Smooth muscle cell (in vitro differentiated cells): ENCODE measurements around the gene PPP6R2. TPM values are rescaled to one million over a fixed set of nuclear protein-coding genes. Genes with fewer than 3 reads are reported as not detected.
"Not testable (repeated sequence)": the region's sequence is repeated elsewhere in the genome, so short reads cannot be mapped to it uniquely, and the experiment has no call there.

Experiments
- DNase-seq: peaks from one replicate; lab custom pipeline; 2025; ENCODE audit not compliant: unreplicated experiment; lab: John Stamatoyannopoulos, UW
- H2AFZ ChIP-seq: fragments of 200-600 bp; sonication (generic); 2 replicates; pipeline ENCODE4 v1.6.0; 2016; ENCODE audit warnings: antibody characterized with exemption, low read depth, mild to moderate bottlenecking
- H3F3A ChIP-seq: fragments of 200-600 bp; sonication (generic); 2 replicates; pipeline ENCODE4 v1.6.0; 2017; ENCODE audit warnings: antibody characterized with exemption, low read depth
- H3K27ac ChIP-seq: fragments of 200-600 bp; sonication (generic); 2 replicates; pipeline ENCODE4 v1.5.1; 2016; ENCODE audit warnings: low read depth, mild to moderate bottlenecking
- H3K27me3 ChIP-seq: fragments of 200-600 bp; sonication (generic); 2 replicates; pipeline ENCODE4 v1.6.1; 2016; ENCODE audit warnings: low read depth, mild to moderate bottlenecking
- H3K36me3 ChIP-seq: fragments of 200-600 bp; sonication (generic); 2 replicates; pipeline ENCODE4 v1.5.1; 2016; ENCODE audit warnings: low read depth
- H3K4me1 ChIP-seq: fragments of 200-600 bp; sonication (generic); 2 replicates; pipeline ENCODE4 v1.5.1; 2016; ENCODE audit warnings: low read depth
- H3K4me2 ChIP-seq: fragments of 200-600 bp; sonication (generic); 2 replicates; pipeline ENCODE4 v1.6.0; 2016; ENCODE audit warnings: mild to moderate bottlenecking
- H3K4me3 ChIP-seq: fragments of 200-600 bp; sonication (generic); 2 replicates; pipeline ENCODE4 v1.5.1; 2016; ENCODE audit warnings: mild to moderate bottlenecking
- H3K79me2 ChIP-seq: fragments of 200-600 bp; sonication (generic); 2 replicates; pipeline ENCODE4 v1.6.0; 2016; ENCODE audit warnings: low read depth, mild to moderate bottlenecking
- H3K9ac ChIP-seq: fragments of 200-600 bp; sonication (generic); 2 replicates; pipeline ENCODE4 v1.6.0; 2016; ENCODE audit warnings: low read depth
- H3K9me3 ChIP-seq: fragments of 200-600 bp; sonication (generic); replicated peaks from 2 replicates; pipeline ENCODE4 v1.5.1; 2016; ENCODE audit warnings: low read depth
- H4K20me1 ChIP-seq: fragments of 200-600 bp; sonication (generic); 2 replicates; pipeline ENCODE4 v1.6.0; 2016; ENCODE audit warnings: low read depth
- WGBS: methylation state at CpG from one replicate; pipeline ENCODE4 v1.1.7; 2016; ENCODE audit warnings: low lambda C conversion rate; 5-methylcytosine and 5-hydroxymethylcytosine counted together
- polyA plus RNA-seq: library from polyadenylated mRNA; unstranded; fragments of >200 nt; fragmentation: Nextera tagmentation; extraction: Ambion mirVana; gene quantifications from 2 replicates; pipeline ENCODE4 v1.2.1, GENCODE V29; 2016
- total RNA-seq: library from RNA; depleted of rRNA; stranded (reverse); fragments of >200 nt; gene quantifications from 2 replicates; pipeline ENCODE4 v1.2.3, GENCODE V29; 2014
- TF ChIP-seq, protein P1 (sequence below): fragments of 200-600 bp; sonication (generic); IDR thresholded peaks from 2 replicates; pipeline ENCODE4 v1.5.1; 2017; ENCODE audit warnings: borderline replicate concordance, mild to moderate bottlenecking, antibody characterized with exemption; ENCODE audit not compliant: insufficient read depth, poor library complexity, severe bottlenecking

PPP6R2 gene
- total and polyA plus RNA-seq, 2 experiments from 2014 or later, result 24.6 to 36.3 TPM

DNA sequence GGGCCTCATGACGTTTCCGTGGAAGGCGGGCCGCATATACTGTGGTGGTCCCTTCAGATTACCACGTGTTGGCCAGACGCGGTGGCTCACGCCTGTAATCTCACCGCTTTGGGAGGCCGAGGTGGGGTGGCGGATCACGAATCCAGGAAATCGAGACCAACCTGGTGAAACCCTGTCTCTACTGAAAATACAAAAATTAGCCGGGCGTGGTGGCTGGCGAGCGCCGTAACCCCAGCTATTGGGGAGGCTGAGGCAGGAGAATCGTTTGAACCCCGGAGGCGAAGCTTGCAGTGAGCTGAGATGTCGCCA, 15.5 kb upstream of the PPP6R2 start:
- H3K9me3 ChIP-seq, result no peaks in the 10 kb centered on the region
- peak overlapping the region; percentile 53 for H3K27ac ChIP-seq
- peak overlapping the region; percentile 98 for H3K4me2 ChIP-seq
- no peaks in the 10 kb centered on the region for H3F3A ChIP-seq
- DNase-seq, result no peak
- no peaks in the 10 kb centered on the region for H3K36me3 ChIP-seq
- TF ChIP-seq, protein P1, sequence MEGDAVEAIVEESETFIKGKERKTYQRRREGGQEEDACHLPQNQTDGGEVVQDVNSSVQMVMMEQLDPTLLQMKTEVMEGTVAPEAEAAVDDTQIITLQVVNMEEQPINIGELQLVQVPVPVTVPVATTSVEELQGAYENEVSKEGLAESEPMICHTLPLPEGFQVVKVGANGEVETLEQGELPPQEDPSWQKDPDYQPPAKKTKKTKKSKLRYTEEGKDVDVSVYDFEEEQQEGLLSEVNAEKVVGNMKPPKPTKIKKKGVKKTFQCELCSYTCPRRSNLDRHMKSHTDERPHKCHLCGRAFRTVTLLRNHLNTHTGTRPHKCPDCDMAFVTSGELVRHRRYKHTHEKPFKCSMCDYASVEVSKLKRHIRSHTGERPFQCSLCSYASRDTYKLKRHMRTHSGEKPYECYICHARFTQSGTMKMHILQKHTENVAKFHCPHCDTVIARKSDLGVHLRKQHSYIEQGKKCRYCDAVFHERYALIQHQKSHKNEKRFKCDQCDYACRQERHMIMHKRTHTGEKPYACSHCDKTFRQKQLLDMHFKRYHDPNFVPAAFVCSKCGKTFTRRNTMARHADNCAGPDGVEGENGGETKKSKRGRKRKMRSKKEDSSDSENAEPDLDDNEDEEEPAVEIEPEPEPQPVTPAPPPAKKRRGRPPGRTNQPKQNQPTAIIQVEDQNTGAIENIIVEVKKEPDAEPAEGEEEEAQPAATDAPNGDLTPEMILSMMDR, result no peak
- peak overlapping the region; percentile 96 for H2AFZ ChIP-seq
- H3K27me3 ChIP-seq, result no peaks in the 10 kb centered on the region
- 92% methylated on average over 22 of the region's 22 CpGs for WGBS
- H3K4me3 ChIP-seq, result peak overlapping the region; percentile 90
- H3K4me1 ChIP-seq, result peaks cover 15% of the 10 kb centered on the region
- no peaks in the 10 kb centered on the region for H4K20me1 ChIP-seq
- H3K79me2 ChIP-seq, result peaks cover 4% of the 10 kb centered on the region
- peak overlapping the region; percentile 91 for H3K9ac ChIP-seq

DNA sequence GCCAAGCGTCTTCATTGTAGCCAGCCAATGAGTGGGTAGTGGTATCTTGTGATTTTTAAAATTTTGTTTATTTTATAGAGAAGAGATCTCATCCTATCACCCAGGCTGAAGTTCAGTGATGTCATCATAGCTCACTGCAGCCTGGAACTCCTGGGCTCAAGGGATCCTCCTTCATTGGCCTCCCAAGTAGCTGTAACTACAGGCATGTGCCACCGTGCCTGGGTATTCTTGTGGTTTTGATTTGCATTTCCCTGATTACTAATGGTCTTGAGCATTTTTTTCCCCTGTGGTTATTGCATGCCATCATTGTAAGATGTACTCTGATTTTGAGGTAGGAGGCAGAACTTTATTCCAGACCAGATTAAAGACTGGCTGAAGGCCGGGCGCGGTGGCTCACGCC, 13.9 kb upstream of the PPP6R2 start:
- no peaks in the 10 kb centered on the region for H4K20me1 ChIP-seq
- H3K4me1 ChIP-seq, result peaks cover 15% of the 10 kb centered on the region
- no peaks in the 10 kb centered on the region for H3K36me3 ChIP-seq
- no peak overlapping the region for H3K4me2 ChIP-seq
- no peaks in the 10 kb centered on the region for H3K9me3 ChIP-seq
- peaks cover 4% of the 10 kb centered on the region for H3K79me2 ChIP-seq
- 93% methylated on average over 6 of the region's 6 CpGs for WGBS
- TF ChIP-seq, protein P1, result no peak
- no peak overlapping the region for H3K9ac ChIP-seq
- H3K27ac ChIP-seq, result no peak overlapping the region
- DNase-seq, result no peak
- no peaks in the 10 kb centered on the region for H3K27me3 ChIP-seq
- H3K4me3 ChIP-seq, result no peak overlapping the region
- no peak overlapping the region for H2AFZ ChIP-seq
- no peaks in the 10 kb centered on the region for H3F3A ChIP-seq

DNA sequence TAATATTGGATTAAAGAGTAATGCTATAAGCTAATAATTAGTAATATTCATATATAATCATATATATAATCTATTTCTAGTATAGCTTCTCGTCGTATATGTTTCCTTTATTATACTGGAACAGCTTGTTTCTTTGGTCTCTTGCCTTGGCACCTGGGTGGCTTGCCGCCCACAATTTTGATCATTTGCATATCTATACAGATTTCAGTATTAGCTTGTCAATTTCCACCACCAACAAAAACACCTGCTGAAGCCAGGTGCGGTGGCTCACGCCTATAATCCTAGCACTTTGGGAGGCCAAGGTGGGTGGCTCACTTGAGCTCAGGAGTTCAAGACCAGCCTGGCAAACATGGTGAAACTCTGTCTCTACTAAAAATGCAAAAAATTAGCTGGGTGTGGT, 8.7 kb upstream of the PPP6R2 start:
- not testable (repeated sequence) for DNase-seq, H3K27ac ChIP-seq, H4K20me1 ChIP-seq, H3K79me2 ChIP-seq, H3K36me3 ChIP-seq, H3K4me2 ChIP-seq, H3K4me1 ChIP-seq, H3K4me3 ChIP-seq, H2AFZ ChIP-seq, H3K9me3 ChIP-seq, H3K9ac ChIP-seq, H3K27me3 ChIP-seq, H3F3A ChIP-seq
- WGBS, result 92% methylated on average over 5 of the region's 5 CpGs

DNA sequence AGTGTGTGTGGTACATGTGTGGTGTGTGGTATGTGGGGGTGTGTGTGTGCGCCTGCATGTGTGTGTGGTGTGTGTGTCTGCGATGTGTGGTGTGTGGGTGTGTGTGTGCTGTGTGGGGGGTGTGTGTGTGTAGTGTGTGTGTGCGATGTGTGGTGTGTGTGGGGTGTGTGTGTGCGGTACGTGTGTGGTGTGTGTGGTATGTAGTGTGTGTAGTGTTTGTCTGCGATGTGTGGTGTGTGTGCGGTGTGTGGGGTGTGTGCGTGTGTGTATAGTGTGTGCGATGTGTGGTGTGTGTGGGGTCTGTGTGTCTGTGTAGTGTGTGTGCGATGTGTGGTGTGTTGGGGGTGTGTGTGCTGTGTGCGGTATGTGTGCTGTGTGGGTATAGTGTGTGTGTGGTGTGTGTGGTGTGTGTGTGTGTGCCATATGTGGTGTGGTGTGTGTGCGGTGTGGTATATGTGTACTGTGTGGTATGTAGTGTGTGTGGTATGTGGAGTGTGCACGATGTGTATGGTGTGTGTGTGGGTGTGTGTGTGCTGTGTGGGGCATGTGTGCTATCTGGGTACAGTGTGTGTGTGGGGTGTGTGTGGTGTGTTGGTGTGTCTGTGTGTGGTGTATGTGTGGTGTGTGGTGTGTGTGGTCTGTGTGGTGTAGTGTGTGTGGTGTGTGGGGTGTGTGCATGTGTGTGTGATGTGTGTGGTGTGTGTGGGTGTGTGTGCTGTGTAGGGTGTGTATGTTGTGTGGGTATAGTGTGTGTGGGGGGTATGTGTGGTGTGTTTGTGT, 5.7 kb upstream of the PPP6R2 start:
- Histone ChIP-seq H3K27ac (no peak overlapping the region), H2AFZ (no peak overlapping the region)
- DNase-seq, result no peak

More for the DNA sequence above, 5.7 kb upstream of the PPP6R2 start:
- WGBS, result over 99% methylated on average over 12 of the region's 13 CpGs
- TF ChIP-seq, protein P1, result no peak
- Histone ChIP-seq H3K4me1 (no peaks in the 10 kb centered on the region), H3K9me3 (no peaks in the 10 kb centered on the region), H3K79me2 (no peaks in the 10 kb centered on the region), H3K36me3 (no peaks in the 10 kb centered on the region), H3K27me3 (no peaks in the 10 kb centered on the region), H3F3A (peaks cover 3% of the 10 kb centered on the region), H4K20me1 (no peaks in the 10 kb centered on the region), H3K4me2 (no peak overlapping the region), H3K4me3 (no peak overlapping the region), H3K9ac (no peak overlapping the region)
